Fibroblast of villous mesenchyme (primary cell): ENCODE measurements around the gene KCNIP4. TPM values are rescaled to one million over a fixed set of nuclear protein-coding genes. Genes with fewer than 3 reads are reported as not detected.
A peak's percentile ranks its signal among the peaks of the same experiment; 100 is the strongest.

Experiments
- DNase-seq: peaks from one replicate; pipeline ENCODE4 v3.0.0-alpha.2; 2010; ENCODE audit warnings: low read depth
- H3K4me3 ChIP-seq: 2 replicates; pipeline ENCODE4 v1.5.1; 2011; ENCODE audit warnings: low read depth, mild to moderate bottlenecking, low read length
- total RNA-seq: library from RNA; depleted of rRNA; stranded (reverse); fragments of >200 nt; gene quantifications from 2 replicates; pipeline ENCODE4 v1.2.3, GENCODE V29; 2012
- TF ChIP-seq, protein P1 (sequence below): IDR thresholded peaks from 2 replicates; pipeline ENCODE4 v1.5.1; 2012; ENCODE audit warnings: low read depth, mild to moderate bottlenecking, low read length; ENCODE audit not compliant: insufficient read depth

The KCNIP4 gene
- total RNA-seq, 1 donor: under 0.01 TPM

DNA sequence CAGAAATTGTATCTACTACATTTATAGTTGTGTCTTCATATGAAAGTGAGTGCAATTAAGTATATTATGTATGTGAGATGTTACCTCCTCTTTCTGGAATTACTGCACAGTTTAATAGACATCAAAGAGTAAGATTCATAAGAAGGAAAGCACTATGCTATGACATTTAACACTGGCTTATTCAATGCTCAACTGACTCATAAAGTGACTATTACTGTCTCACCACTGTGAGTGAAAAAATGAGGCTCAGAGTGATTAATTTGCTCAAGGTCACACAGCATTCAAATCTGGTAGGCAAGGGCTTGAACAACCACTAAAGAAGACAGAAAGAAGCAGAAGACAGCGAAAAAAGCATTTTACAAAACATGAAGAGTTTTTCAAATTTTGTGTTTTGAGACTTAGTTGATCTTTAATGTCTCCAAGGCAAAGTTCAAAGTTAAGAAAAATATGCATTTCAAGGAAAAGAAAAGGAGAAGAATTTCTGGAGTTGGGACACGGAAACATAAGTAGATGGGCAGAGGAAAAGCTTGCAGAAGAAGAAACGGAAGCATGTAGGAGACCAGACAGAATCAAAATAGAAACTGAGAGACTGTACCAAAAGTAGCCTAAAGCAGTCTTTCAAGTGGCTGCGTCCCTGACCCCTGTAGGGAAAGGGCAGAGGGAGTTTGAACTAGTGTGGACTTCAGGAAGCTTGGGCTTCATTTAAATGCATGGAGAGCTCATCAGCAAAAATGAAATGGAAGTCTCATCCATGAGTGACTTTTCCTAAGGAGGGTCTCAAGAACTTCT, 66.3 kb downstream of the KCNIP4 start:
- no peak for DNase-seq
- TF ChIP-seq, protein P1, sequence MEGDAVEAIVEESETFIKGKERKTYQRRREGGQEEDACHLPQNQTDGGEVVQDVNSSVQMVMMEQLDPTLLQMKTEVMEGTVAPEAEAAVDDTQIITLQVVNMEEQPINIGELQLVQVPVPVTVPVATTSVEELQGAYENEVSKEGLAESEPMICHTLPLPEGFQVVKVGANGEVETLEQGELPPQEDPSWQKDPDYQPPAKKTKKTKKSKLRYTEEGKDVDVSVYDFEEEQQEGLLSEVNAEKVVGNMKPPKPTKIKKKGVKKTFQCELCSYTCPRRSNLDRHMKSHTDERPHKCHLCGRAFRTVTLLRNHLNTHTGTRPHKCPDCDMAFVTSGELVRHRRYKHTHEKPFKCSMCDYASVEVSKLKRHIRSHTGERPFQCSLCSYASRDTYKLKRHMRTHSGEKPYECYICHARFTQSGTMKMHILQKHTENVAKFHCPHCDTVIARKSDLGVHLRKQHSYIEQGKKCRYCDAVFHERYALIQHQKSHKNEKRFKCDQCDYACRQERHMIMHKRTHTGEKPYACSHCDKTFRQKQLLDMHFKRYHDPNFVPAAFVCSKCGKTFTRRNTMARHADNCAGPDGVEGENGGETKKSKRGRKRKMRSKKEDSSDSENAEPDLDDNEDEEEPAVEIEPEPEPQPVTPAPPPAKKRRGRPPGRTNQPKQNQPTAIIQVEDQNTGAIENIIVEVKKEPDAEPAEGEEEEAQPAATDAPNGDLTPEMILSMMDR: no peak
- H3K4me3 ChIP-seq: no peak overlapping the region

DNA sequence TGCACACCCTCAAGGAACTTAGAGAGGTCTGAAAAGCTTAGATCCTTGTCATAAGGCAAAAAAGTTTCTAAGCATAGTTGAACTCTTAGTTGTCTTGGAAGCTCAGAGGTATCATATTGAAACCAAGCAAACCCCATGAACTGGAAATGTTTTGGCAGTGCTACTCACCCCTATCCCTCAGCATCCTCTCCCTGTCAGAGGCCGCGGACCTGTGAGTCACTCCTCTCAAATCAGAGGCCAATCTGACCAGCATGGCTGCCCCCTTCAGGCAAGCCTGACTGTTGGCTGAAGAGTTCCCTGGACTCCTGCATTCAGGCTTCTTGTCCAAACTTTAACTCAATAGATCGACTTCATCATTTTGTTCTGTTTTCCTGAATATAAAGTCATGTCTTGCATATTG, 69.4 kb downstream of the KCNIP4 start:
- peak; percentile 23 for DNase-seq
- no peak overlapping the region for H3K4me3 ChIP-seq

DNA sequence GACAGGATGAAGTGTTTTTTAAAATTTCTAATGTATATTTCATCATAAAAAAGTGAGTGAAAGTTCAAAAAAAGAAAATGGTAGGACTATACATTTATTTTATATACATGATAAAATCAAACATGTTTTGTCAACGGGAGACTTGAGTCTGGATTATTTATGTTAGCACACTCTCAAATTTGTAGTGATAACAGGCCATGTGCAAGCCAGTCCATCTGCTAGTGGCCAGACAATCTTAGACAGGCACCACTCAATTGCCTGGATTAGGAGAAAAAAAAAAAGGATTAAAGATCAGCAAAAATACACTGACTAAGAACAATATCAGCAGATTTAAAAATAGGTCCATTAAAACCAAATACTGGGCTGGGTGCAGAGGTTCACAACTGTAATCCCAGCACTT, 71.9 kb downstream of the KCNIP4 start:
- TF ChIP-seq, protein P1: no peak
- H3K4me3 ChIP-seq: no peak overlapping the region
- no peak for DNase-seq

More for the DNA sequence above, 69.4 kb downstream of the KCNIP4 start:
- TF ChIP-seq, protein P1: peak; percentile 34

DNA sequence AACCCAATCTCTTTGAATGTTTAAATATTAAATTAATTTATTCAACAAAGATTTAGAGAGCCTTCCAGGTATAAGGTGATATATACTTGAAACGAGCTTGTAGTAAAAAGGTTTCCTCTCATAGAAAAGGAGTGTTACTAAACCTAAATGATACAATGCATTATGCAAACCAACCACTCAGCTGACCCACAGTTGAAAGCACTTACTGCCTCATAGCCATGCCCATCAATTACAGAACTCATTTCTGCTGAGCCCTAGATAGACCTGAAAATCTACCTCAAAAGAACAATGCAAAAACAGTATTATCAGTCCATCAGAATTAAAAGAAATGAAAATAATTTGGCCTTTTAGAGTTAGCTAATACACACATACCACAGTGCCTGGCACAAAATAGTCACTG, 75.4 kb downstream of the KCNIP4 start:
- TF ChIP-seq, protein P1: no peak

DNA sequence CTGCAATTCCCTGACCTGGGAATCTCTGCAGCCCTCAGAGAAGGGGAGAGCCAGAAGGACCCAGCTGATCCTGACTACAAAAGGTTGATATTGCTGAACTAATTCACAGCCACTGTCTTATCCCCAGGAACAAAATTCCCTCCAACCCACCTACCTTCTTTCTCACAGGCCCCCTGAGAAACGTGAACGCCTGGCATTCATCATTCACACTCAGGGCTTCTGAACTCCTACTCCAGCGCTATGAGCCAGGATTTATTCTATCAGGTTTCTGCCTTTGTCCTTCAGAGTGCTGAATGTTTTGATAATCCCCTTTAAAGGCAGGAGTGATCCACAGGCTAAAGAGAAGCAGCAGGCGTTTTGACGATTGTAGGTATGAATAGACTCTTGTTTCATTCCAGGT, 76.5 kb downstream of the KCNIP4 start:
- TF ChIP-seq, protein P1: no peak
- DNase-seq: no peak
- H3K4me3 ChIP-seq: no peak overlapping the region

More for the DNA sequence above, 75.4 kb downstream of the KCNIP4 start:
- no peak for DNase-seq
- no peak overlapping the region for H3K4me3 ChIP-seq

DNA sequence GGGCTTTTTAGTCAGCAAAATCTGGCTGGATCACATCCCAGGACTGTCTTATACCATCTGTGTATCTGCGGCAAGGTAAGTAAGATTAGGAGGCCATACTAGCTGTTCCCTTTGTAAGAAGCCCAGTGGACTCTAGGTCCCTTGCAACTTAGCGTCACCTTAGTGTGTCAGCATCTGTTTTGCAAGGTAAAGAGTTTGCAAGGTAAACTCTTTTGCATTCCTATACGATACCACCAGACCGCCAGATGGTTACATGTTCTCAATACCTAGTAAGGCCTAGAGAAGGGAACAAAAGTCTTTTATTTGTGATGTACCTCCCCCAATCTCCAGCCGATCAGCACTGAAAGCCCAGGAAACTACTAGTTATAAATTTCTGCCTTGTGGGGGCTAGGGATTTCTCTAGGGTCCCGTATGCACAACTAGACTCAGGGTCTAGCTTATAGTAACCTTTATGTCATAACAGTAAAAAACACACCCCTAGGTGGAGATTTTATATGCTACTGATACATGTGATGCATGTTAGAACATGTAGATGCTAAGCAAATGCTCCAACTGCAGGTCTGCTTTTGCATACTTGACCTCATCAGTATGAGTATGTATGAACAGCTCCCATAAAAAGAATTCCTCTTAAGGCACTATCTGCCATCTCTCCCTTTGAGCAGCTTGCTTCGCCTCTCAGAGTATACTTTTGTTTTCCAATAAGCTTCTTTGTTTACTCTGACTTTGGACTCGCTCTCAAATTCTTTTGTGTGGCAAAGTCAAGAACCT, 78.4 kb downstream of the KCNIP4 start:
- H3K4me3 ChIP-seq: no peak overlapping the region
- DNase-seq: no peak
- TF ChIP-seq, protein P1: no peak
